Parathyroid adenoma (tissue), 2 donors: ENCODE results near the gene FNTB.

ENCODE experiments used
- H2AFZ ChIP-seq: fragments of 300-600 bp; sonication (generic); one replicate; pipeline ENCODE4 v1.7.0; 2017; ENCODE audit warnings: antibody characterized with exemption, mild to moderate bottlenecking
- H3K27ac ChIP-seq: fragments of 300-600 bp; sonication (generic); one replicate; pipeline ENCODE4 v1.7.0; 2017
- H3K27me3 ChIP-seq: fragments of 300-600 bp; sonication (generic); one replicate; pipeline ENCODE4 v1.7.0; 2017; ENCODE audit warnings: low read length; ENCODE audit not compliant: control insufficient read depth, insufficient read depth
- H3K36me3 ChIP-seq: fragments of 300-600 bp; sonication (generic); one replicate; pipeline ENCODE4 v1.7.0; 2017; ENCODE audit warnings: low read length; ENCODE audit not compliant: control insufficient read depth, insufficient read depth
- H3K4me1 ChIP-seq: fragments of 300-600 bp; sonication (generic); one replicate; pipeline ENCODE4 v1.7.0; 2017; ENCODE audit warnings: control low read depth
- H3K4me2 ChIP-seq: fragments of 300-600 bp; sonication (generic); one replicate; pipeline ENCODE4 v1.7.0; 2017; ENCODE audit warnings: low read length
- H3K4me3 ChIP-seq: fragments of 300-600 bp; sonication (generic); one replicate; pipeline ENCODE4 v1.7.0; 2017; ENCODE audit warnings: low read depth, low read length
- H3K79me2 ChIP-seq: fragments of 300-600 bp; sonication (generic); one replicate; pipeline ENCODE4 v1.7.0; 2017; ENCODE audit warnings: control low read depth
- H3K9ac ChIP-seq: fragments of 300-600 bp; sonication (generic); one replicate; pipeline ENCODE4 v1.7.0; 2017; ENCODE audit warnings: mild to moderate bottlenecking
- H3K9me3 ChIP-seq: fragments of 300-600 bp; sonication (generic); one replicate; pipeline ENCODE4 v1.7.0; 2017; ENCODE audit warnings: low read length; ENCODE audit not compliant: control insufficient read depth
- CTCF ChIP-seq: fragments of 300-600 bp; sonication (generic); IDR thresholded peaks from one replicate; pipeline ENCODE4 v1.7.0; 2017; ENCODE audit warnings: antibody characterized with exemption, mild to moderate bottlenecking
- donor health status: primary hyperparathyroidism.

Gene FNTB

GRCh38 chr14:64956697-64957406 is 29.8 kb upstream of the FNTB start:
- TF ChIP-seq CTCF = no peak
- no peak overlapping the region for H3K4me3 ChIP-seq

GRCh38 chr14:64958201-64958600 is 28.5 kb upstream of the FNTB start:
- Histone ChIP-seq H3K79me2 (peaks cover 5% of the 10 kb centered on the region), H2AFZ (no peak overlapping the region), H3K27me3 (no peaks in the 10 kb centered on the region), H3K4me3 (no peak overlapping the region), H3K27ac (peak overlapping the region; percentile 41), H3K36me3 (no peaks in the 10 kb centered on the region), H3K4me2 (no peak overlapping the region), H3K4me1 (peaks cover 72% of the 10 kb centered on the region), H3K9me3 (no peaks in the 10 kb centered on the region), H3K9ac (no peak overlapping the region)
- no peak for TF ChIP-seq CTCF

More at GRCh38 chr14:64956697-64957406, 29.8 kb upstream of the FNTB start:
- Histone ChIP-seq H3K36me3 (no peaks in the 10 kb centered on the region), H3K27ac (peak overlapping the region; percentile 90), H3K27me3 (no peaks in the 10 kb centered on the region), H3K4me1 (peaks cover 74% of the 10 kb centered on the region), H3K9me3 (no peaks in the 10 kb centered on the region), H3K4me2 (no peak overlapping the region), H2AFZ (no peak overlapping the region), H3K79me2 (no peaks in the 10 kb centered on the region), H3K9ac (no peak overlapping the region)

- Histone ChIP-seq H3K9me3 (no peaks in the 10 kb centered on the region), H2AFZ (no peak overlapping the region), H3K4me2 (no peak overlapping the region), H3K9ac (no peak overlapping the region), H3K27ac (peak overlapping the region; percentile 41), H3K4me1 (peaks cover 72% of the 10 kb centered on the region), H3K36me3 (no peaks in the 10 kb centered on the region), H3K79me2 (peaks cover 11% of the 10 kb centered on the region), H3K27me3 (no peaks in the 10 kb centered on the region), H3K4me3 (no peak overlapping the region)
- no peak for TF ChIP-seq CTCF
Measured at GRCh38 chr14:64958743-64959142, 28.0 kb upstream of the FNTB start.

GRCh38 chr14:64960762-64961276 is 25.9 kb upstream of the FNTB start:
- H3K9ac ChIP-seq = peak overlapping the region; percentile 25
- H3K79me2 ChIP-seq = peaks cover 18% of the 10 kb centered on the region
- H3K4me3 ChIP-seq = no peak overlapping the region
- H3K27ac ChIP-seq = peak overlapping the region; percentile 93
- peaks cover 66% of the 10 kb centered on the region for H3K4me1 ChIP-seq
- H3K9me3 ChIP-seq = no peaks in the 10 kb centered on the region
- no peak overlapping the region for H2AFZ ChIP-seq
- H3K4me2 ChIP-seq = peak overlapping the region; percentile 59
- H3K36me3 ChIP-seq = no peaks in the 10 kb centered on the region
- no peaks in the 10 kb centered on the region for H3K27me3 ChIP-seq
- peak; percentile 39 for TF ChIP-seq CTCF

GRCh38 chr14:64963611-64964010 is 23.1 kb upstream of the FNTB start:
- Histone ChIP-seq H3K27ac (peak overlapping the region; percentile 93), H3K79me2 (peaks cover 22% of the 10 kb centered on the region), H3K9me3 (no peaks in the 10 kb centered on the region), H3K36me3 (no peaks in the 10 kb centered on the region), H3K9ac (no peak overlapping the region), H3K27me3 (no peaks in the 10 kb centered on the region), H2AFZ (no peak overlapping the region), H3K4me3 (no peak overlapping the region), H3K4me2 (no peak overlapping the region), H3K4me1 (peaks cover 83% of the 10 kb centered on the region)
- TF ChIP-seq CTCF = peak; percentile 5
